Left forelimb (tissue), 1 donor: Measurements from ENCODE around the gene PUM2.

Experiments used
- DNase-seq: peaks from one replicate; pipeline ENCODE4 v3.0.0-alpha.2; 2018; ENCODE audit warnings: low spot score

Gene PUM2

GRCh38 chr2:20217041-20217970 lies 133.3 kb downstream of the PUM2 start:
- DNase-seq, result no peak

- DNase-seq, result no peak
These were observed 134.3 kb downstream of the PUM2 start for GRCh38 chr2:20216130-20217025.

DNA sequence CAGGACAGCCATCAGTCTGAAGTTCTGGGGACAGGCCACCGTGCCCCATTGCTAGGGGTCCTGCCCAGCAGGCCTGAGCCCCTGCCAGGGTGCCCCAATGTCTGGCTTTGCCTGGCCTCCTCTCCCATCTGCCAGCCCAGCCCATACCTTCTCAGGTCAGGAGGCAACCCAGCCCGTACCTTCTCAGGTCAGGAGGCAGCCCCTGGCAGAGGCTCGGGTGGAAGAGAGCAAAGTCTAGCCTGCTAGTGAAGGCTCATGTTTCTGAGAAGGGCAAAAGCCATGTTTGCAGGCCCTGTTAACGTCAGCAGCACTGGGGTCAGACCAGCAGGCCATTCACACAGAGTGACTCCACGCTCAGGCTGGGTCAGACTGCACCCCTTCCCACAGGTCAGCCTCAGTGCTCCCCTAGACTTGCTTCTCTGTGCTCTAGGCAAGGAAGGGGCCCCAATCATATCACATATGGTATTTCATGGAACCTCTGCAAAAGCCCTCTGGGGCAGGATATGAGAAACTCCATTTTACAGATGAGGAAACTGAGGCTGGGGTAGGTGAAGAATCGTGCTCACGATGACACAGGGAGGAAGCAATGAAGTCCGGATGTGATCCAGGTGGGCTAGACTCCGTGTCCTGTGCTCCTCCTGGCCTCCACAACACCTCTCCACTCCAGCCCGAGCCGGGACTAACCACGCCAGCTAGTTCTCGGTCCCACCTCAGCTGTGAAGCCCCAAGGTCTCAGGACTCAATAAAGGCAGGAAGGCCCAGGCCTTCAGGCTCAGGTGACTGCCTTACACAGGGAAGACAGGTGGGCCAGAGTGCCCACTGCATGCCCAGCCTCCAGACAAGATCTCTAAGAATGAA lies 135.2 kb downstream of the PUM2 start:
- DNase-seq, result no peak

- DNase-seq, result no peak
These were observed 136.0 kb downstream of the PUM2 start for GRCh38 chr2:20214566-20215182.

GRCh38 chr2:20213651-20214565 lies 136.7 kb downstream of the PUM2 start:
- DNase-seq, result no peak

DNA sequence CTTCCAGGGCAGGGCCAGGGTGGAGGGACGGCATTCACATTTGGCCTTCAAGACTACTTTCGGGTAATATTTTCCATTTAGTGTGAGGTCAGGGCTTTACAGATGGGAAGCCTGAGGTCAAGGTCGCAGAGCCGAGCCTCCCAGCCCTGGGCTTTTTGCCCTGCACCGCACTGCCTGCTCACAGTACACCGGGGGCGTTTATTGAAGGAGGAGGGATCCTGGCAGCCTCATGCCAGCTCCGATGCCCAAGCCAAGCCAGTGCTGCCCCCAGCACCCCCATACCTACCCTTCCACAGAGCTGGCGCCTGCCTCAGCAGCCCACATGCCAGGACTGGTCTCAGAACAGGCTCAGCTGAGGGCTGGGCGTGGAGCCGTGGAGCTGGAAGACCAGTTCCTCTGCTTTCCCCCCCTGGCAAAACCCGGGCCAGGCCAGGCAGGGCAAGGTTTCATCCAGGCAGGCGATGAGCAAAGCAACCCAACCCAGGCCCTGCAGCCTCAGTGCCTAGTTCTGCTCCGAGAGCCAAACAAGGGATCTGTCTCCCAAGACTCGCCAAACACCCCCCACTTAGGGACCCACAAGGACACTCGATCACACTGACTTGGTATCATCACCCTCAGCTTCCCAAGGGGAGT lies 137.7 kb downstream of the PUM2 start:
- DNase-seq, result no peak

DNA sequence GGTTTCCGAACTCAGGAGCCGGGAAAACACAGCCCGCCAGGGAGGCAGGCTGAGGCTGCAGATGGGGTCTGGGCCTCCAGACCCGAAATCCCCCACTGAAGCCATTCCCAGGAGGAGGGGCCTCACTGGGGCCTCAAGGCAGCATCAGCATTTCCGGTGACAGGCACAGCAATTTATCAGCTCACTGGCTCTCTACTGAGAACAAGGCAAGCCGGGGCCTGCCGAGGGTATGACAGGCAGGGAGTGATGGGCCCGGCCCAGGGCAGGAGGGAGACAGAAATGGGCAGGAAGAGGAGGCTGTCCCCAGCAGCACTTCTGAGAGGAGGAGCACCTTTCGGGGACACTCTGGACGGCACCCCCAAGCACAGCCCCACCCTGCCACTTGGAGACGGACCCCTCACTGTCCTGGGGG lies 138.2 kb downstream of the PUM2 start:
- DNase-seq, result no peak

- DNase-seq, result no peak
These were observed 138.7 kb downstream of the PUM2 start for GRCh38 chr2:20211860-20212458.

DNA sequence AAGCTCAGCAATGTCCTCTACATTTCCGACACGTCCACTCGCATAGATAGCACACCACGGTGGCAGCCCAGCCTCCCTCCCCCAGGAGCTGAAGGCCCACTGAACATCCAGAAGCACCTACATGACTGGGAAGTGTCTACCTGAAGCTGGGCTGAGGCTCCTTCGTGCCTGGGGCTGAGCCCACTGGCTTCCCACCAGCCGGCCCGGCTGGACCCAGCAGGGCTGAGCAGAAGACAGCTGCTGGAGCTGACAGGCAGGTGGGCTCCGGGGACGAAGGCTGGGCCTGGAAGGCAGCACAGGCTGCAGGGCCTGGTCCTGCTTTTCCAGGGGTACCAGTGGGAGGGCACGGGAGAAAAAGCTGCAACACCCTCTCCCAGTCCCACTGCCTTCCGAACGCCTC lies 139.2 kb downstream of the PUM2 start:
- DNase-seq, result no peak

DNA sequence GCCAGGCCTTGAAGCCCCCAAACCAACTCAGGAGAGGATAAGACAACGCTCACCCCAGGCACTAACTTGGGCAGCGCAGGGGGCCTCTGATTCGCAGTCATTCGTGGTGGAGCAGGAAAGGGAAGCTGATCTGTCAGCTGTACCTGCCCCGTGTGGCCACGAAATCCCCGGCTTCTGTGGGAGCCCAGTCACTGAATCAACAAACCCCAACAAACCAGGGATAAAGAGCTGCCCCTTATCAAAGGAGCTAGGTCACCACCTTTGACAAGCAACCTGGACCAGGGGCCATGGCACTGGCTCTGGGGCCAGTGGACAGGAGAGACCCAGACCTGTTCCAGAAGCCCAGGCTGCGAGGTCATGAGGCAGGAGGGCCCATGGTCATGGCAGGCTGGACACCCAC lies 140.2 kb downstream of the PUM2 start:
- no peak for DNase-seq

DNA sequence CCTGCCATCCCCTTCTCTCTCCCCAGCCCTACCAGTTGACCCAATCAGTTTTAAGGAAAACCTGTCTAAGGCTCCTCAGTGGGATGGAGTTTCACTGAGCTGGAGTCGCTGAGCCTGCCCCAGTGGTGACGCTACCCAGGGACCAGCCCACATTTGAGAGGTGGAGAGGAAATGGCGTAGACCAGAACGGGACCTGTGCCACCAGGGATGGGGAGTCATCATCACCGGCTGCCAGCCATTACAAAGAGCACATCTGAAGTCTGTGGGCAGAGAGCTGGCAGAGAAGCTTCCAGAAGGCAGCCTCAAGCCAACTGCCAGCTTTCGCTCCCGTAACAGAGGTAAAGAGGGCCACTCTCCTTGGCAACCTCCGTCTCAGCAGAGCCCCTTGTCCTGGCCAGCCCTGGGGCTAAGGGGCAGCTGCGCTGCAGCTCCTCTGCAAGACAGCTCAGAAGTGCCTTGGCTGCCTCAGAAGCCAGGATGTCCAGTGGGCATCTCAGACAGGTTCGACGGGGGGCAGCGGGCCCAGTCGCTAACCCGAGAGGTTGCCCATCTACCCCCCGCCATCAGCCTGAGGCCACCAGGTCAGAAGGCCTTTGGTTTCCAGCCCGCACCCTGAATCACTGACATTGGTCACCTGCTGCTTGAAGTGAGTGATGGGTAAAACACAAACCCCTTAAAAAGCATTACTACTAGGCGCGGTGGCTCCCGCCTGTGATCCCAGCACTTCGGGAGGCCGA lies 141.1 kb downstream of the PUM2 start:
- no peak for DNase-seq

- no peak for DNase-seq
These were observed 142.2 kb downstream of the PUM2 start for GRCh38 chr2:20208476-20208859.

GRCh38 chr2:20207051-20207450 lies 143.6 kb downstream of the PUM2 start:
- no peak for DNase-seq

- no peak for DNase-seq
These were observed 144.6 kb downstream of the PUM2 start for GRCh38 chr2:20205915-20206524.

GRCh38 chr2:20205069-20205468 lies 145.6 kb downstream of the PUM2 start:
- no peak for DNase-seq

- no peak for DNase-seq
These were observed 147.0 kb downstream of the PUM2 start for GRCh38 chr2:20203521-20204225.

- DNase-seq, result no peak
These were observed 147.6 kb downstream of the PUM2 start for GRCh38 chr2:20203072-20203471.

DNA sequence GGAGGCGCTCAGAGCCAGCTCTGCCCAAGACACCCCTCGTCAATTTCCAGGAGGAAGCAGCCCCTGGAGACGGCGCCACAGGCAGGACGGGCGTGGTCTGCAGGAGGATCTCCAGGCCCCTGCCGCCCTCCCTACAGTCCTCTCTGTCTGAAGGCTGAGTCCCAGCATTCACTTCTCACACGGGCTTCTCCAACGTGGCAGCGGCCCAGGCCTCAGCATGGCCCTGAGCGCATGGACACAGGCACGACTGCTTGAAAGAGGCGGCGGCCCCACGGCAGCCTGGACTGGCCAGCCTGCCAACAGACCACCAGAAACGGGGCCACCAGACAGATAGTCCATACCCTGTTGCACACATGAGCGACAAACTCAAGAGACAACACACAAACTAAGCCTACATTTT lies 149.0 kb downstream of the PUM2 start:
- DNase-seq, result no peak
